DOHH2 (cell line): ENCODE measurements around the gene CPA2.

Experiments used
- H3F3A ChIP-seq: fragments of 200-600 bp; sonication (generic), shearing (Covaris generic); 2 replicates; pipeline ENCODE4 v1.6.0; 2016; ENCODE audit warnings: antibody characterized with exemption, mild to moderate bottlenecking; ENCODE audit not compliant: control insufficient read depth, insufficient read depth
- H3K27ac ChIP-seq: fragments of 200-600 bp; sonication (generic); 2 replicates; pipeline ENCODE4 v1.5.1; 2014; ENCODE audit warnings: low read depth, mild to moderate bottlenecking, low read length, moderate library complexity
- H3K27me3 ChIP-seq: fragments of 200-600 bp; sonication (generic); 2 replicates; pipeline ENCODE4 v1.6.1; 2014; ENCODE audit warnings: mild to moderate bottlenecking, low read length, mixed read lengths; ENCODE audit not compliant: control insufficient read depth
- H3K36me3 ChIP-seq: fragments of 200-600 bp; sonication (generic); 2 replicates; pipeline ENCODE4 v1.6.1; 2014; ENCODE audit warnings: mild to moderate bottlenecking, low read length, moderate library complexity, mixed read lengths; ENCODE audit not compliant: control insufficient read depth
- H3K4me1 ChIP-seq: fragments of 200-600 bp; sonication (generic); 2 replicates; pipeline ENCODE4 v1.6.1; 2014; ENCODE audit warnings: mild to moderate bottlenecking, low read length, mixed read lengths; ENCODE audit not compliant: control insufficient read depth
- H3K4me2 ChIP-seq: fragments of 200-600 bp; sonication (generic); 2 replicates; pipeline ENCODE4 v1.6.0; 2014; ENCODE audit warnings: mild to moderate bottlenecking, low read length, moderate library complexity
- H3K4me3 ChIP-seq: fragments of 200-600 bp; sonication (generic); 2 replicates; pipeline ENCODE4 v1.5.1; 2014; ENCODE audit warnings: mild to moderate bottlenecking, low read length, mixed read lengths
- H3K79me2 ChIP-seq: fragments of 200-600 bp; sonication (generic); 2 replicates; pipeline ENCODE4 v1.6.1; 2014; ENCODE audit warnings: mild to moderate bottlenecking, low read length, mixed read lengths; ENCODE audit not compliant: control insufficient read depth
- H3K9me2 ChIP-seq: fragments of 200-600 bp; sonication (generic); replicated peaks from 2 replicates; pipeline ENCODE4 v1.6.1; 2014; ENCODE audit warnings: mild to moderate bottlenecking, low read length, mixed read lengths; ENCODE audit not compliant: control insufficient read depth
- H3K9me3 ChIP-seq: fragments of 200-600 bp; sonication (generic); 2 replicates; pipeline ENCODE4 v1.6.1; 2014; ENCODE audit warnings: antibody characterized with exemption, low read length, mixed read lengths; ENCODE audit not compliant: control insufficient read depth, insufficient read depth
- H4K20me1 ChIP-seq: fragments of 200-600 bp; sonication (generic); 2 replicates; pipeline ENCODE4 v1.6.0; 2014; ENCODE audit warnings: low read depth, mild to moderate bottlenecking, antibody characterized with exemption, low read length, moderate library complexity; ENCODE audit not compliant: control insufficient read depth, insufficient read depth
- EZH2phosphoT487 ChIP-seq: fragments of 200-600 bp; sonication (generic); IDR thresholded peaks from 2 replicates; pipeline ENCODE4 v1.6.1; 2017; ENCODE audit warnings: borderline replicate concordance, mild to moderate bottlenecking, antibody characterized with exemption, low read length, moderate library complexity, mixed read lengths
- TF ChIP-seq, protein P1 (sequence below): fragments of 200-600 bp; sonication (generic); IDR thresholded peaks from one replicate; pipeline ENCODE4 v1.5.1; 2014; ENCODE audit warnings: antibody characterized with exemption, mild to moderate bottlenecking, low read depth, low read length; ENCODE audit not compliant: poor library complexity, severe bottlenecking

The CPA2 gene

GRCh38 chr7:130329681-130330080 lies 63.0 kb downstream of the CPA2 start:
- Histone ChIP-seq H4K20me1 (no peaks in the 10 kb centered on the region), H3K4me3 (no peak overlapping the region), H3F3A (no peaks in the 10 kb centered on the region), H3K9me3 (no peaks in the 10 kb centered on the region), H3K36me3 (no peaks in the 10 kb centered on the region), H3K9me2 (no peaks in the 10 kb centered on the region), H3K79me2 (no peaks in the 10 kb centered on the region), H3K27ac (no peak overlapping the region), H3K4me1 (peaks cover 9% of the 10 kb centered on the region), H3K4me2 (no peak overlapping the region), H3K27me3 (no peaks in the 10 kb centered on the region; the same call in 1 of the 2 replicates)
- TF ChIP-seq EZH2phosphoT487, result no peak
- TF ChIP-seq, protein P1, sequence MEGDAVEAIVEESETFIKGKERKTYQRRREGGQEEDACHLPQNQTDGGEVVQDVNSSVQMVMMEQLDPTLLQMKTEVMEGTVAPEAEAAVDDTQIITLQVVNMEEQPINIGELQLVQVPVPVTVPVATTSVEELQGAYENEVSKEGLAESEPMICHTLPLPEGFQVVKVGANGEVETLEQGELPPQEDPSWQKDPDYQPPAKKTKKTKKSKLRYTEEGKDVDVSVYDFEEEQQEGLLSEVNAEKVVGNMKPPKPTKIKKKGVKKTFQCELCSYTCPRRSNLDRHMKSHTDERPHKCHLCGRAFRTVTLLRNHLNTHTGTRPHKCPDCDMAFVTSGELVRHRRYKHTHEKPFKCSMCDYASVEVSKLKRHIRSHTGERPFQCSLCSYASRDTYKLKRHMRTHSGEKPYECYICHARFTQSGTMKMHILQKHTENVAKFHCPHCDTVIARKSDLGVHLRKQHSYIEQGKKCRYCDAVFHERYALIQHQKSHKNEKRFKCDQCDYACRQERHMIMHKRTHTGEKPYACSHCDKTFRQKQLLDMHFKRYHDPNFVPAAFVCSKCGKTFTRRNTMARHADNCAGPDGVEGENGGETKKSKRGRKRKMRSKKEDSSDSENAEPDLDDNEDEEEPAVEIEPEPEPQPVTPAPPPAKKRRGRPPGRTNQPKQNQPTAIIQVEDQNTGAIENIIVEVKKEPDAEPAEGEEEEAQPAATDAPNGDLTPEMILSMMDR, result no peak

GRCh38 chr7:130332259-130333053 lies 65.8 kb downstream of the CPA2 start:
- Histone ChIP-seq H3K9me3 (no peaks in the 10 kb centered on the region), H3F3A (no peaks in the 10 kb centered on the region), H3K27ac (no peak overlapping the region), H3K79me2 (no peaks in the 10 kb centered on the region), H3K4me2 (no peak overlapping the region), H3K9me2 (no peaks in the 10 kb centered on the region), H3K4me1 (peaks cover 8% of the 10 kb centered on the region), H3K27me3 (no peaks in the 10 kb centered on the region; the same call in 1 of the 2 replicates), H3K36me3 (no peaks in the 10 kb centered on the region), H4K20me1 (no peaks in the 10 kb centered on the region), H3K4me3 (no peak overlapping the region)
- TF ChIP-seq, protein P1, result no peak
- TF ChIP-seq EZH2phosphoT487, result no peak

DNA sequence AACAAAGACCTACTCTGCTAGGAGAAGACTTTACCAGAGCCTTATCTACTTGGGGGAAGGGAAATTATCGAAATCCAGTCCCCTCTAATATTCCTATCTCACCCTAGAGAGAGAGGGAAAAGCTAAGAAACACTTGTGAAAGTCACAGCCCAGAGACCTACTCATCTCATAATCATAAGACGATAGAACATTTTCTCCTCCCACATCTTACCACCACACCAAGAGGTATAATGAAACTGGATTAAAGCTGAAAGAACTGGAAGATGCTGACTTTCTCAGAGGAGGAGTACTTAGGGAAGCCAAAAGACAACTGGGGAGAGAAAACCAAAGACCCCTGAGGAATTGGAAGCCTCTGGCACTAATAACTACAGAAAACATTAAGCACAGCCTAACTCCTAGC lies 67.2 kb downstream of the CPA2 start:
- TF ChIP-seq, protein P1, result no peak
- no peak for TF ChIP-seq EZH2phosphoT487
- no peak overlapping the region for H3K4me3 ChIP-seq
- no peaks in the 10 kb centered on the region for H3K4me1 ChIP-seq
- no peak overlapping the region for H3K4me2 ChIP-seq
- H3F3A ChIP-seq, result no peaks in the 10 kb centered on the region
- H3K79me2 ChIP-seq, result no peaks in the 10 kb centered on the region
- H3K27me3 ChIP-seq, result no peaks in the 10 kb centered on the region; the same call in 1 of the 2 replicates
- H3K9me2 ChIP-seq, result no peaks in the 10 kb centered on the region
- H4K20me1 ChIP-seq, result no peaks in the 10 kb centered on the region
- no peaks in the 10 kb centered on the region for H3K9me3 ChIP-seq
- H3K27ac ChIP-seq, result no peak overlapping the region
- no peaks in the 10 kb centered on the region for H3K36me3 ChIP-seq
